HG03045 (cell line): ENCODE results near the gene IL21.
"Not testable (repeated sequence)": the region's sequence is repeated elsewhere in the genome, so short reads cannot be mapped to it uniquely, and the experiment has no call there.

Experiments
- ATAC-seq: cut with Tn5 transposase; IDR thresholded peaks from one replicate; pipeline ENCODE4 v1.9.1; 2021; ENCODE audit warnings: mild to moderate bottlenecking, moderate library complexity; ENCODE audit not compliant: unreplicated experiment

The IL21 gene

GRCh38 chr4:122583906-122584305 lies 37.0 kb downstream of the IL21 start:
- no peak for ATAC-seq

- ATAC-seq = peak; percentile 63
Observed at GRCh38 chr4:122577808-122578781, 42.8 kb downstream of the IL21 start.

- ATAC-seq = no peak
Observed at GRCh38 chr4:122577189-122577553, 43.7 kb downstream of the IL21 start.

GRCh38 chr4:122576261-122577188 lies 44.3 kb downstream of the IL21 start:
- no peak for ATAC-seq

GRCh38 chr4:122574347-122574746 lies 46.5 kb downstream of the IL21 start:
- not testable (repeated sequence) for ATAC-seq

- ATAC-seq = no peak
Observed at GRCh38 chr4:122562449-122562848, 58.4 kb downstream of the IL21 start.
